ENCODE data around the gene LAPTM5. TPM values are rescaled to one million over a fixed set of nuclear protein-coding genes. Genes with fewer than 3 reads are reported as not detected.

Gene LAPTM5
- total and polyA plus RNA-seq, 2 of the 8 experiments (the other 6 are each of a cell fraction or from before 2014, with no cell fraction given), result 0.37 to 1.4 TPM

DNA sequence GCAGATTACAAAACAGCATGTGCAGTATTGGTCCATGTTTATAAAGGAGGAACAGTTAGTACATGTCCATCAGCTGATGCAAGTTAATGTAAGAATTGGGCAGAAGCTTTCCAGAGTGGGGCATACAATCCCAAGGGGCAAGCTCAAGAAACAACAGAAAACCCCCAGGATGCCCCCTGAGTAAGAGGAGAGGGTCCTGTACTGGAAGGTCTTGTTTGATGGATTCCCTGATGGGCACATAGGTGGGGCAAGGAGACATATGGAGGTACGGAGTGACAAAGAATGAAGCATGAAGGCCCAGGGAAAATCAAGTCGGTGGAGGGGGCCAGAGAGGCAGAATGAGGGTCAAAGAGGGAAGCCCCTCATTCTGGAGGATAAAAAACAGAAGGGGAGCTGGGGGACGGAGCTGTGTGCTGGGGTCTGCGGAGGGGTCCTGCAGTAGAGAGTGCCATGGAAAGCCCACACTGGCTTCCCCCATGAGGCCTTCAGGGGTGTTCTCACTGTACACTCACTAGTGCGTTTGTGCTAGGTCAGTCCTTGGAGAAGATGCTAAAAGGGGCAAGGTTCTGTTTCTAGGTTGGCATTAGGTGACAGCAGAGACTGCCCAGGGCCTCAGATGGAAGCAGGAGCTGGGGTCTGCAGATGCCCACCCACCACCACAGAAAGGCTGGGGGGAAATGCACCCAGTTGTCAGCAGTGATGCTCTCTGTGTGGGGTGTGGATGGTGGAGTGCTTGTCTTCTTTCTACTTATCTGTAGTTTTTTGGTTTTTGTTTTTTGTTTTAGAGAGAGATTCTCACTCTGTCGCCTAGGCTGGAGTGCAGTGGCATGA, 21.7 kb downstream of the LAPTM5 start (continued):
- TF ChIP-seq SUZ12 (IDR thresholded peaks at IDR 0.05; ENCODE audit: low read length), result no peak
- TF ChIP-seq SAP30 (IDR thresholded peaks at IDR 0.05; ENCODE audit: insufficient read depth, insufficient replicate concordance, low read length), result no peak
- TF ChIP-seq BACH1 (IDR thresholded peaks at IDR 0.05; ENCODE audit: low read length), result no peak
- no peak for TF ChIP-seq POLR2AphosphoS5 (IDR thresholded peaks at IDR 0.05; ENCODE audit: low read depth, low read length)
- TF ChIP-seq EZH2 (IDR thresholded peaks at IDR 0.05; ENCODE audit: low read depth, low read length, severe bottlenecking), result no peak
- TF ChIP-seq POLR2A (IDR thresholded peaks at IDR 0.05; ENCODE audit: control extremely low read depth in 1 of 2, low read depth in 2 of 2, low read length in 2 of 2), result no peak
- TF ChIP-seq TAF7 (optimal IDR thresholded peaks at IDR 0.05; ENCODE audit: borderline replicate concordance, low read depth, low read length), result no peak
- TF ChIP-seq, protein P1, sequence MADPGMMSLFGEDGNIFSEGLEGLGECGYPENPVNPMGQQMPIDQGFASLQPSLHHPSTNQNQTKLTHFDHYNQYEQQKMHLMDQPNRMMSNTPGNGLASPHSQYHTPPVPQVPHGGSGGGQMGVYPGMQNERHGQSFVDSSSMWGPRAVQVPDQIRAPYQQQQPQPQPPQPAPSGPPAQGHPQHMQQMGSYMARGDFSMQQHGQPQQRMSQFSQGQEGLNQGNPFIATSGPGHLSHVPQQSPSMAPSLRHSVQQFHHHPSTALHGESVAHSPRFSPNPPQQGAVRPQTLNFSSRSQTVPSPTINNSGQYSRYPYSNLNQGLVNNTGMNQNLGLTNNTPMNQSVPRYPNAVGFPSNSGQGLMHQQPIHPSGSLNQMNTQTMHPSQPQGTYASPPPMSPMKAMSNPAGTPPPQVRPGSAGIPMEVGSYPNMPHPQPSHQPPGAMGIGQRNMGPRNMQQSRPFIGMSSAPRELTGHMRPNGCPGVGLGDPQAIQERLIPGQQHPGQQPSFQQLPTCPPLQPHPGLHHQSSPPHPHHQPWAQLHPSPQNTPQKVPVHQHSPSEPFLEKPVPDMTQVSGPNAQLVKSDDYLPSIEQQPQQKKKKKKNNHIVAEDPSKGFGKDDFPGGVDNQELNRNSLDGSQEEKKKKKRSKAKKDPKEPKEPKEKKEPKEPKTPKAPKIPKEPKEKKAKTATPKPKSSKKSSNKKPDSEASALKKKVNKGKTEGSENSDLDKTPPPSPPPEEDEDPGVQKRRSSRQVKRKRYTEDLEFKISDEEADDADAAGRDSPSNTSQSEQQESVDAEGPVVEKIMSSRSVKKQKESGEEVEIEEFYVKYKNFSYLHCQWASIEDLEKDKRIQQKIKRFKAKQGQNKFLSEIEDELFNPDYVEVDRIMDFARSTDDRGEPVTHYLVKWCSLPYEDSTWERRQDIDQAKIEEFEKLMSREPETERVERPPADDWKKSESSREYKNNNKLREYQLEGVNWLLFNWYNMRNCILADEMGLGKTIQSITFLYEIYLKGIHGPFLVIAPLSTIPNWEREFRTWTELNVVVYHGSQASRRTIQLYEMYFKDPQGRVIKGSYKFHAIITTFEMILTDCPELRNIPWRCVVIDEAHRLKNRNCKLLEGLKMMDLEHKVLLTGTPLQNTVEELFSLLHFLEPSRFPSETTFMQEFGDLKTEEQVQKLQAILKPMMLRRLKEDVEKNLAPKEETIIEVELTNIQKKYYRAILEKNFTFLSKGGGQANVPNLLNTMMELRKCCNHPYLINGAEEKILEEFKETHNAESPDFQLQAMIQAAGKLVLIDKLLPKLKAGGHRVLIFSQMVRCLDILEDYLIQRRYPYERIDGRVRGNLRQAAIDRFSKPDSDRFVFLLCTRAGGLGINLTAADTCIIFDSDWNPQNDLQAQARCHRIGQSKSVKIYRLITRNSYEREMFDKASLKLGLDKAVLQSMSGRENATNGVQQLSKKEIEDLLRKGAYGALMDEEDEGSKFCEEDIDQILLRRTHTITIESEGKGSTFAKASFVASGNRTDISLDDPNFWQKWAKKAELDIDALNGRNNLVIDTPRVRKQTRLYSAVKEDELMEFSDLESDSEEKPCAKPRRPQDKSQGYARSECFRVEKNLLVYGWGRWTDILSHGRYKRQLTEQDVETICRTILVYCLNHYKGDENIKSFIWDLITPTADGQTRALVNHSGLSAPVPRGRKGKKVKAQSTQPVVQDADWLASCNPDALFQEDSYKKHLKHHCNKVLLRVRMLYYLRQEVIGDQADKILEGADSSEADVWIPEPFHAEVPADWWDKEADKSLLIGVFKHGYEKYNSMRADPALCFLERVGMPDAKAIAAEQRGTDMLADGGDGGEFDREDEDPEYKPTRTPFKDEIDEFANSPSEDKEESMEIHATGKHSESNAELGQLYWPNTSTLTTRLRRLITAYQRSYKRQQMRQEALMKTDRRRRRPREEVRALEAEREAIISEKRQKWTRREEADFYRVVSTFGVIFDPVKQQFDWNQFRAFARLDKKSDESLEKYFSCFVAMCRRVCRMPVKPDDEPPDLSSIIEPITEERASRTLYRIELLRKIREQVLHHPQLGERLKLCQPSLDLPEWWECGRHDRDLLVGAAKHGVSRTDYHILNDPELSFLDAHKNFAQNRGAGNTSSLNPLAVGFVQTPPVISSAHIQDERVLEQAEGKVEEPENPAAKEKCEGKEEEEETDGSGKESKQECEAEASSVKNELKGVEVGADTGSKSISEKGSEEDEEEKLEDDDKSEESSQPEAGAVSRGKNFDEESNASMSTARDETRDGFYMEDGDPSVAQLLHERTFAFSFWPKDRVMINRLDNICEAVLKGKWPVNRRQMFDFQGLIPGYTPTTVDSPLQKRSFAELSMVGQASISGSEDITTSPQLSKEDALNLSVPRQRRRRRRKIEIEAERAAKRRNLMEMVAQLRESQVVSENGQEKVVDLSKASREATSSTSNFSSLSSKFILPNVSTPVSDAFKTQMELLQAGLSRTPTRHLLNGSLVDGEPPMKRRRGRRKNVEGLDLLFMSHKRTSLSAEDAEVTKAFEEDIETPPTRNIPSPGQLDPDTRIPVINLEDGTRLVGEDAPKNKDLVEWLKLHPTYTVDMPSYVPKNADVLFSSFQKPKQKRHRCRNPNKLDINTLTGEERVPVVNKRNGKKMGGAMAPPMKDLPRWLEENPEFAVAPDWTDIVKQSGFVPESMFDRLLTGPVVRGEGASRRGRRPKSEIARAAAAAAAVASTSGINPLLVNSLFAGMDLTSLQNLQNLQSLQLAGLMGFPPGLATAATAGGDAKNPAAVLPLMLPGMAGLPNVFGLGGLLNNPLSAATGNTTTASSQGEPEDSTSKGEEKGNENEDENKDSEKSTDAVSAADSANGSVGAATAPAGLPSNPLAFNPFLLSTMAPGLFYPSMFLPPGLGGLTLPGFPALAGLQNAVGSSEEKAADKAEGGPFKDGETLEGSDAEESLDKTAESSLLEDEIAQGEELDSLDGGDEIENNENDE (IDR thresholded peaks at IDR 0.05; ENCODE audit: insufficient replicate concordance, low read length), result no peak
- no peak for TF ChIP-seq CHD1 (IDR thresholded peaks at IDR 0.05; ENCODE audit: low read depth, low read length)
